SK-N-SH treated with all-trans-retinoic acid at 6 μM for 48 hours (cell line): ENCODE measurements around the gene LCN12.

Experiments used
- GLIS3 ChIP-seq: fragments of 250-450 bp; sonication (Bioruptor Pico); IDR thresholded peaks from 2 replicates; pipeline ENCODE4 v1.5.0; 2020; ENCODE audit warnings: mild to moderate bottlenecking, moderate library complexity
- PATZ1 ChIP-seq: fragments of 250-450 bp; sonication (Bioruptor Pico); IDR thresholded peaks from 2 replicates; pipeline ENCODE4 v1.8.0; 2020; ENCODE audit warnings: mild to moderate bottlenecking, moderate library complexity, borderline replicate concordance

DNA sequence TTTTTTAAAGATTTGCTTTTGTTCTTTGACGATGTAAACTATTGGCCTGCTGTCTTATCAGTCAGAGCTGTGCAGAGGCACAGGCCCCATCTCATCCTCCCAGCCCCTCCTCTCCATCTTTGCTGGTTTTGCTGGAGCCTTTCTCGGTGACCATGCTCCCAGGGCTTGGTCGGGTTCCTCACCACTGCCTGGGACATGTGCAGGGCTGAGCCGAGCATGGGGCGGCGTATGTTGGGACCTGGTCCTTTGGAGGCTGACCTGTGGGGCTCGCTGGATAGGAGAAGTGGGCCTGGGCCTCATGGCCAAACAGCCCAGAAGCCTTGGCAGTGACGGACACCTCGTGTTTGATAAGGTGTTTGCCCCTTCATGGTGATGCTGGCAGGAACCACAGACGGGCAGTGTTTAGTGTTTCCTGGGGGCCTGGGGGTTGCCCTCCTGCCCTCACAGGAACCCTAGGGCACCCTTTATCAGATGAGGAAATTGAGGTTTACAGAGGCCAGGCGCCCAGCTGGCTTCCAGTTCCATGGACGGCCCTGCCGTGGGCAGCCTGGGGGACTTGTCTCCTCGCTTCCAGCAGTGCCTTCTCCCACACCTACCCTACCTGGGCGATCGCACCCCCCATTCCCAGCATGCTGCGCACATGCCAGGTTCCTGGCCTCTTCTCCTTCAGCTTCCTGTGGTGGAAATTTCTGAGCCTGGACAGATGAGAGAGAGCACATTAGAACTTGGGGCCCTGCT lies 38.2 kb upstream of the LCN12 start:
- TF ChIP-seq GLIS3 (CRISPR knock-in tag) = no peak
- no peak for TF ChIP-seq PATZ1 (CRISPR knock-in tag)
